Measurements from ENCODE around the gene REXO1. TPM values are rescaled to one million over a fixed set of nuclear protein-coding genes. Genes with fewer than 3 reads are reported as not detected.

The REXO1 gene
- total RNA-seq, 1 donor from 2014 or later: 34.0 TPM

DNA sequence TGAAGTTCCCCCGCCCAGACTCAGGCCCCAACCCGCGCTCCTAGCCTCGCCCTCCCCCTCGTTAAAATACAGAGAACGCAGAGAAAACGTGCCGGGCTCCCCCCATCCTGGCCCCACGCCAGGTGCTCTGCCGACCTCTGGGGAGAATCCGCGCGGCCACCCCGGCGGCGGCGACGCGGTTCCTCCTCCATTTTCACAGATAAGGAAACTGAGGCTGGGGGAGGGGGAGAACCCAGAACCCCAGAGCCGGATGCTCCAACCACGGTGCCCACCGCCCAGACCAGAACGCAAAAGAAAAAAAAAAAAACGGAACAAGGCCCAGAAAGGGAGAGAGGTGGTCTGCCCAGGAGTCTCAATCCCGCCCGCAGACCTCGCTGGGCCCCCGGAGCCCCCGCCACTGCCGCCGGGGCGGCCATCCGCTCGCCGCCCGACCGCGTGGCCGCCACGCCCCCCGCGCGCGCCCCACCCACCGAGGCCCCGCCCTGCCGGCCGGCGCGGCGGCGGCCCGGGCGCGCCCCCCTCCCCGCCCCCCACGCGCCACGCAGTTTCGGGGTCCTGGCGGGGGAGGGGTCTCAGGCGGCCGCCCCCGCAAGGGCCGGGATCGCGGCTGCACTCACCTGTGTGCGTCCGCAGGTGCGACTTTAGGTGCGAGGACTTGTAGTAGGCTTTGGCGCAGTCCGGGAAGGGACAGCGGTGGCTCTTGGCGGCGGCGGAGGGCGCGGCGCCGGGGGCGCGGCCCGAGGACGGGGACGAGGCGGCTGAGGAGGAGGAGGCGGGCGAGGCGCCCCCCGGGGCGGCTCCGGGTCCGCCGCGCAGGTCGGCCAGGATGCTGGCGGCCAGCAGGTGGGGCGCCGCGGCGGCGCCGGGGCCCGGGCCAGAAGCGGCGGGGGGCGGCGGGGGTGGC lies 14.4 kb upstream of the REXO1 start:
- DNase-seq (ENCODE audit: low spot score): no peak

- DNase-seq (ENCODE audit: low spot score): no peak
These were observed 13.8 kb upstream of the REXO1 start for GRCh38 chr19:1862068-1862423.

DNA sequence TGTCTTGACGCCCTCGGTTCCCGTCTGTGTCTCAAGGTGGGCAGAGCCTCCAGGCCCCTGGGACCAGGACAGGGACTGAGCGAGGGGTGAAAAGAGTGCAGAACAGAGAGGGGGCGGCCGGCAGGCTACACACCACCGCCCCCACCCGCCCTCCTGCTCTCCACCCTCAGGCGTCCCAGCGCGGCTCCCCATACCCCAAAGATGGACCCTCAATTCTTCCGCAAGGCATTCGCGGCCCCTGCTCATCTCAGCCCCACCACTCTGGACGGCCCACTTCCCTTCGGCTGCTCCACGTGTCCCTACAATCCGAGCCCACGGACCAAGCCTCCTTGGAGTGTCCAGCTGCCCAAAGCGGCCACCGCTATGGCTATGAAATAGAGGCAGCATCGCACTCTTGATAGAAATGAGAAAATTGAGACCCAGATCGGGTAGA lies 13.3 kb upstream of the REXO1 start:
- no peak for DNase-seq (ENCODE audit: low spot score)

- no peak for DNase-seq (ENCODE audit: low spot score)
These were observed 12.7 kb upstream of the REXO1 start for GRCh38 chr19:1860821-1861598.

DNA sequence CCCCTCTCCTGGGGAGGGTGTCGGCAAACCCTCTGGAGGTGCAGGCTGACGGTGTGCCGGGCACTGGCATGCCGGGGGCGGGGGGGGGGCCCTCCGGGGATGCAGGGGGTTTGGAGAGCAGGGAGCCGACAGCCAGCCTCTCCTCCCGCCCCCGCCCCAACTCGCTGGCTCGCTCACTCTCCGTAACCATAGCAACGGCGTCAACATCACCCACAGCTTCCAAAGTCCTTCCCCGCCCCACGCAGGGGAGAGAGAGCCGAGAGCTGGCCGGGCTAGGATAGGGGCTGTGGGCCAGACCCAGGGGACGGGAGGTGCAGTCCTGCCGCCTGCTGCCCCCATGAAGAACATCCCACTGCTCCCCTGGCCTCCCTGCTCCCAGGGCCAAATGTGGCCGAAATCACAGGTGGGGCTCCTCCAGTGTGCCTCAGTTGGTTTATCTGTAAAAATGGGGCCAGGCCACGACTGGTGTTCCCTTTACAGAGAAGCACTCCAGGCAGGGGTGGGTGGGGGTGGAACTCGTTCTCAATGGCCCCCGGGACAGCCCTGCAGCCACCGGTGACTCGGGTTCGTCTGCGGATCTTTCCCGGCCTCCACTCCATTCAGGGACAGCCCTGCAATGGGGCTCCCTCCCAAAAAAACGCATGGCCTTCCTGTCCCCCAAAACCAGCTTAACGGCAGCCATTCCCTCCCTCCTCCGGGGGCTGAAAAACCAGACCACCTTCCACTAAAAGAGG lies 11.9 kb upstream of the REXO1 start:
- DNase-seq (ENCODE audit: low spot score): no peak

- DNase-seq (ENCODE audit: low spot score): no peak
These were observed 11.1 kb upstream of the REXO1 start for GRCh38 chr19:1859331-1859781.

DNA sequence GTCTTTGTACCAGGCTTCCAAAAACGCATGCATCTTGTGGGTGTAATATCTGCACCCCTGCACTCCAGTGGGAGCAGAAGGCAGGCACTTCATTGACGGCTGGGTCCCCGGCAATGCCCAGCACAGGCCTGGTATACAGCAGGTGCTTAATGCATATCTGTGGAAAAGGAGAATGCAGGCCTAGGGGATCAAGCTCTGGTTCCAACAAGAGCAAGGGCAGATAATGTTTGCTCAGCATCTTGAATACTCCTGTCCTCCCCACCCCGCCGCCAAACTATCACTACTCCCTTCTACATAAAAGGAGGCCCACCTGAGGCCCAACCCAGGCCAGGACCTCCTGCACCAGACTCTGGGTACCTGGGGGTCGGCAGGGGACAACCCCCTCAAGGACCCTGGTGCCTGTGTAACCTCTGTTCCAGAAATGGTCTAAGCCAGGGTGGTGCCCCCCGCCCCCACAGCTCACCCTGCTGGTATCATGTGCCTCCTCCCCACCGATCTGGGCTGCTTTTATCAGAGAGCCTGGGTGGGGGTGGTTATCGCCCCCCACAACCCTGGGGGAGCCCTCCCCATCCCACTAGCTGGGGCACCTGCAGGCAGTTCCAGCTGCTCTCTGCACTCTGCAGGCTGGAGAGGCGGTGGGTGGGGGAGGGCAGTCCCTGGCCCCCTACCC lies 10.3 kb upstream of the REXO1 start:
- DNase-seq (ENCODE audit: low spot score): no peak

GRCh38 chr19:1857648-1858326 lies 9.5 kb upstream of the REXO1 start:
- no peak for DNase-seq (ENCODE audit: low spot score)

DNA sequence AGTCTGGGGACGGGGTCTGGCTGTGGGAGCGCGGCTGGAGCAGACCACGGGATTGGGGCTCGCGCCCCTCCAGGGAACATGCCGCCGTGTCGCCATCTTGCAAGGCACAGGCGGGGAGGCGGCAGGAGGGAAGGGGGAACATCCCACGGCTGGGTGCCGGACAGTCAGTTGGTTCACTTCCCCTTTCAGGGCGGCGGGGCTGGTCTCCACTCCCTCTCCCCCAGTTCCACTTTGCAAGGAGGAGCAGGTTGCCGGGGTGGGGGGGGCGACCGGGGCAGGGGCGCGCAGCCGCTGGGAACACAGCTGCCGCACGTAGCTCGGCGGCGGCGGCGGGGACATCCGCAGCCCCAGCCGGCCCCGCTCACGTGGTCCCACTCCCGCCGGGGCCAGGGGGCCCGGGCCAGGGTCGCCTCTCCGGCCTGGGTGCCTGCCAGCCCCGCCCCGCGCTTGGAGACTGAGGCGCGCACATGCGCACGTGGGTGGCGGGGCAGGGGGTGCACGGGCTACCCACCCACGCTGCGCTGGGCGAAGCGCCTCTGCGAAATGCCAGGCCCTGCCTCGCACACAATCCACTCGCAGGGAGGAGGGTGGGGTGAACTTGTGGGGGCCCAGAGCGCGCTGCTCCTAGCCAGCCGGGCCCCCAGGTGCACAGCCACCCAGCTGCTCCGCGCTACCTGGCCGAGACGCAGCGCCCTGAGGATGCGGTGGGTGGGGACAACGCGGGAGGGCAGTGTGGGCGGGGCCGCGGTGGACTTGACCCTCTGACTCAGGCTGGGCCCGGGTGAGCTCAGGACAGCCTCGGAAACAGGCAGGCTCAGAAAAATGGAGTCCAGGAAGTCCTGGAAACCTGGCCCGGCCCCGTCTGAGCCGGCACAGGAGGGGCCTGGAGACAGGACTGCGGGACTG lies 8.7 kb upstream of the REXO1 start:
- peak; percentile 95 for DNase-seq (ENCODE audit: low spot score)

DNA sequence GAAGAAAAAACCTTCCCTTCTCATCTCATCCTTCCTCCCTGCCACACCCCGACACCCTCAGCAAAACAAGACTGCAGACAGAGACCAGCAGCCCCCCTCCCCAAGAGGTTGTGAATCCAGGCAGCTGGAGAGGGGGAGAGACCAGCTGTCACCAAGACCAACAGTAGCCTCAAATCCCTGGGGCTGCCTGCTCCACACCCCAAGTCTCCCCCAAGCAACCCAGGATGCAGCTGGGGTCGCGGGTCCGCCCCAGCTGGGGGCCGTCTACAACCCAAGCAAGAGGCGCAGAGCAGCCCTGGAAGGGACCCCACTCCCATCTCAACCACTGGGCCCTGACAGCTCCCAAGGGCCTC lies 8.0 kb upstream of the REXO1 start:
- no peak for DNase-seq (ENCODE audit: low spot score)

DNA sequence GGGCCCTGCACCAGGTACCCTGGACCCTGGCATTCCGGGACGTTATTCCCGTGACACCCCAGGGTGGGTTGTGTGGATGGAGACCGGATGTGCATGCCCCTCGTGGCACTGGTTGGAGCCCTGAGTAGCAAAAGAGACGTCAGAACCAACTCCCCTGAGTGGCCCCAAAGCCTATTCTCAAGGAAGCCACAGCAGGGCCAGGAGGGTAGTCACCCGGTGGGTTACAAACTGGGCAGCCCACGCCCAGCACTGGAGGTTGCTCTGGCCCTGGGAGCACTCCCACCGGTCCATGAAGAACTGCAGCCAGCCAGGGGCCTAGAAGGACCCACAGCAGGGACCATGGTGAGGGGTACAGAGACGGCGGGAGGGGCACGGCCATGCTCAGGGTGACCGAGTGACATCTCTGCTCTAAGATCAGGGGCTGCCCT lies 7.6 kb upstream of the REXO1 start:
- no peak for DNase-seq (ENCODE audit: low spot score)

DNA sequence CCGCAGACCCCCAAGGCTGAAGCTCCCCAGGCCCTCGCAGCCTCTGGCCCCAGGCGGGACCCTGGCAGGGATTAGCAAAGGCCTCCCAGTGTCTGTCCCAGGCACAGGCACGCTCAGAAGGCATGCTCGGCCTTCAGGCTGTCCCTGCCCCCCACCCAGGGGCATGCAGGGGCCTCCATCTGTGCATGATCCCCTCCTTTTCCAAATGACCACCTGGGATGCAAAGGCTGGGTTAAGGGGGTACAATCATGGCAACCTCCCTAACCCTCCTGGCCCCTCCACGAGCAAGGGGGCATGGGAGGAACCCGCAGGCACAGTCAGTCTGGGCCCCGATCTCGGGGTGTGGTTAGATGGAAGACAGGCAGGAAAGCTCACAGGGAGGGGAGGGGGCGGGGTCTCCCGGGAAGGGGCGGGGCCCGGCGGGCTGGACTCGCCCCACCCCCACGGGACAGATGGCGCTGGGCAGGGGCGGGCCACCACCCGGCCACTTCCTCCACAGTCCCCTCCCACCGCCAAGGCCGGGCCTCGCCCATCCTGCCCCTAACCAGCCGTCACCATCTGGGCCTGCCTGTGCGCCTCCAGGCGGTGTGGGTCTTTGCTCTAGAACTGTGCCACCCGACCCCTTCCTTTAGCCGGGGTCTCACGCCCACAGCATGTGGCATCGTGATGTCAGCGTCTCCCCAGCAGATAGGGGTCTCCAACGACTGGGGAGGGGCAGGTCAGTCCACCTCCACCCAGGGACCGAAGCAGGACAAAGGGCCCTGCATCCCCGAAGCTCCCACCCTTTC lies 7.0 kb upstream of the REXO1 start:
- DNase-seq (ENCODE audit: low spot score): peak; percentile 97

DNA sequence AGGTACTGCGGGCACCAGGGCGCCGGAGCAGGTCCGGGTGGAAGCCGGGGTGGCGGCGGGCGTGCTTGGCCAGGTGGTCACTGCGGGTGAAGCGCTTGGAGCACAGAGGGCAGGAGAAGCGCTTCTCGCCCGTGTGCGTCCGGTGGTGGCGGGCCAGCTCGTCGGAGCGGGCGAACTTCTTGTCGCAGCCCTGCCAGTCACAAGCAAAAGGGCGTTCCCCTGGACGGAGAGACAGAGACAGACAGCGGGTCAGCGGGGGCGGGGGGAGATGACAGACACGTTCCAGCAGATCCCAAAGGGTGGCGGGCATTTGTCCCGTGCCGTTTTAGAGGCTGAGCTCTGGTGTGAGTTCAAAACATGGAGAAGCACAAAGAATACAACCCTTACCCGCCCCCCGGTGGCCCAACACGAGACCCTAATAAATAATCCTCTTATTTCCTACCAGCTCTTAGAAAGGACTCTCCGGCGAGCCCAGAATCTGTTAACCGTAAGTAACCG lies 6.3 kb upstream of the REXO1 start:
- no peak for DNase-seq (ENCODE audit: low spot score)

- no peak for DNase-seq (ENCODE audit: low spot score)
These were observed 5.8 kb upstream of the REXO1 start for GRCh38 chr19:1854039-1854541.

GRCh38 chr19:1853295-1854038 lies 5.2 kb upstream of the REXO1 start:
- DNase-seq (ENCODE audit: low spot score): no peak

DNA sequence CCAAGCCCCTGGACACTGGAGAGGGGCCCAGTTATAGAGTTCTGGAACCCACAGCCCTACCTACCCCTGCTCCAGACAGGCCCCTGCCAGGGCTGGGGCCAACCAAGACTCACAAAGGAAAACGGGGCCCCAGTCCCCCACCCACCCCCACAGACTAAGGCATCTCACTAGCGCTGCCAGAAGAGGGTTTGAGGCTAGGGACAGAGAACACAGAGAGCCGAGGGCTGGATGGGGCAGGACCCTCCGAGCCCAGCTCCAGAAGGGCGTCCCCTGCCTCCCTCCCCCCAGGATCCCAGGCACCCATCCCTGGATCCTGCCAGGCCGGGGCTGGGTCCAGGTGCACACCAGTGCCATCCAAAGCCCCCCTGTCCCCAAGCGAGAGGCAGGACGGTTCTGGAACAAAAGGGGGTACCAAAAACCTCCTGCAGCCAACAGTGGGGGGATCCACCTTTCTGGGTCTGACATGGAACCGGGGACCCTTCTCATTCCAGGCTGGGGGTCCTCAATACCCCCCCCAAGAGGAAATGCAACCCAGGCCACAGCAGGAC lies 4.4 kb upstream of the REXO1 start:
- no peak for DNase-seq (ENCODE audit: low spot score)

All from mesenteric fat pad (tissue), 1 donor.